Transverse colon (tissue), 4 donors: ENCODE measurements around the gene KLHL36. TPM values are rescaled to one million over a fixed set of nuclear protein-coding genes. Genes with fewer than 3 reads are reported as not detected.
"Not testable (repeated sequence)": the region's sequence is repeated elsewhere in the genome, so short reads cannot be mapped to it uniquely, and the experiment has no call there.

ENCODE experiments used
- DNase-seq: peaks from one replicate; pipeline ENCODE4 v3.0.0-alpha.2; 2019
- H3K27ac ChIP-seq, 4 donors: fragments of 200-600 bp; sonication (generic); 2 replicates each; pipeline ENCODE4 v1.5.1; 2016 to 2018; ENCODE audit warnings: inconsistent platforms in 4 of 4
- H3K27me3 ChIP-seq: fragments of 200-600 bp; sonication (generic); 2 replicates; pipeline ENCODE4 v1.5.1; 2017; ENCODE audit warnings: inconsistent platforms
- H3K36me3 ChIP-seq, 4 donors: fragments of 200-600 bp; sonication (generic); 2 replicates each; pipeline ENCODE4 v1.5.1; 2017 to 2019; ENCODE audit warnings: inconsistent platforms in 4 of 4
- H3K4me1 ChIP-seq, 4 donors: fragments of 200-600 bp; sonication (generic); 2 replicates each; pipeline ENCODE4 v1.5.1; 2017 to 2020; ENCODE audit warnings: inconsistent platforms in 4 of 4
- H3K4me3 ChIP-seq, 4 donors: fragments of 200-600 bp; sonication (generic); 1 replicate in 1 of 4; 2 replicates in 3 of 4; pipeline versions ENCODE4 v1.5.1 to v1.6.1; 2017 to 2019; ENCODE audit warnings: inconsistent platforms in 4 of 4
- H3K9me3 ChIP-seq, 2 donors: fragments of 200-600 bp; sonication (generic); 2 replicates each; pipeline ENCODE4 v1.5.1; 2017 to 2019; ENCODE audit warnings: inconsistent platforms in 2 of 2
- CTCF ChIP-seq, 5 experiments: fragments of 200-600 bp in 3 of 5; fragments of 450-650 bp in 2 of 5; sonication (generic) in 3 of 5; IDR thresholded peaks; 1 replicate in 2 of 5; 2 replicates in 3 of 5; pipeline ENCODE4 v1.5.1; 2016 to 2017; ENCODE audit warnings: antibody characterized with exemption in 5 of 5, inconsistent platforms in 3 of 5, mild to moderate bottlenecking in 2 of 5, moderate library complexity in 1 of 5
- EP300 ChIP-seq: sonication (generic); formaldehyde crosslinking; IDR thresholded peaks from one replicate; pipeline ENCODE4 v1.6.1; 2017; ENCODE audit warnings: antibody characterized with exemption, low read depth
- POLR2A ChIP-seq: fragments of 450-650 bp; IDR thresholded peaks from one replicate; pipeline ENCODE4 v1.6.1; 2016; ENCODE audit warnings: antibody characterized with exemption, mild to moderate bottlenecking, moderate library complexity
- POLR2AphosphoS5 ChIP-seq, 3 donors: sonication (generic); formaldehyde crosslinking; IDR thresholded peaks; one replicate each; pipeline ENCODE4 v1.6.1; 2016; ENCODE audit warnings: antibody characterized with exemption in 3 of 3
- WGBS, 2 donors: methylation state at CpG; one replicate each; pipeline ENCODE4 v1.1.5; 2018; ENCODE audit warnings: low coverage in 1 of 2; 5-methylcytosine and 5-hydroxymethylcytosine counted together
- in situ Hi-C, 4 donors: fragments of 200-750 bp; cut with MboI; loops; one replicate each; pipeline versions ENCODE4 v1.15.0 to v1.15.1; 2017; ENCODE audit warnings: low sequenced_read_pairs in 3 of 4, low pct_ligation_motif_present in 1 of 4, low pct_unique_long_range_greater_than_20kb in 1 of 4
- intact Hi-C: fragments of 100-400 bp; cut with DNase I; formaldehyde crosslinking; loops from one replicate; pipeline ENCODE4 v1.15.1; 2023; ENCODE audit warnings: low total_unique reads
- total RNA-seq, 4 donors: library from RNA; depleted of rRNA; stranded (reverse); fragments of >200 nt; gene quantifications; one replicate each; pipeline ENCODE4 v1.1.0, GENCODE V29; 2016

KLHL36 gene
- total RNA-seq, 4 donors from 2014 or later, result 38.0 to 75.5 (median 66.7) TPM

- no peaks in the 10 kb centered on the region for H3K9me3 ChIP-seq
- intact Hi-C loops (no loop called here), in situ Hi-C loops (no loop called here)
- H3K36me3 ChIP-seq, result no peaks in the 10 kb centered on the region
- WGBS, 2 donors, result 93 to 100% methylated on average over 3 to 4 of the region's 4 CpGs
- H3K27ac ChIP-seq, result no peak overlapping the region
- no peak for DNase-seq
- H3K4me1 ChIP-seq, result no peaks in the 10 kb centered on the region
- no peaks in the 10 kb centered on the region for H3K27me3 ChIP-seq
- TF ChIP-seq CTCF (IDR thresholded peaks at IDR 0.05) (no peak), POLR2A (no peak), EP300 (no peak), POLR2AphosphoS5 (IDR thresholded peaks at IDR 0.05) (no peak)
- no peak overlapping the region for H3K4me3 ChIP-seq
Measured at GRCh38 chr16:84684592-84684965, 36.3 kb downstream of the KLHL36 start.

GRCh38 chr16:84685210-84685609, 36.9 kb downstream of the KLHL36 start:
- no peak for DNase-seq
- intact Hi-C loops, result no loop called here

DNA sequence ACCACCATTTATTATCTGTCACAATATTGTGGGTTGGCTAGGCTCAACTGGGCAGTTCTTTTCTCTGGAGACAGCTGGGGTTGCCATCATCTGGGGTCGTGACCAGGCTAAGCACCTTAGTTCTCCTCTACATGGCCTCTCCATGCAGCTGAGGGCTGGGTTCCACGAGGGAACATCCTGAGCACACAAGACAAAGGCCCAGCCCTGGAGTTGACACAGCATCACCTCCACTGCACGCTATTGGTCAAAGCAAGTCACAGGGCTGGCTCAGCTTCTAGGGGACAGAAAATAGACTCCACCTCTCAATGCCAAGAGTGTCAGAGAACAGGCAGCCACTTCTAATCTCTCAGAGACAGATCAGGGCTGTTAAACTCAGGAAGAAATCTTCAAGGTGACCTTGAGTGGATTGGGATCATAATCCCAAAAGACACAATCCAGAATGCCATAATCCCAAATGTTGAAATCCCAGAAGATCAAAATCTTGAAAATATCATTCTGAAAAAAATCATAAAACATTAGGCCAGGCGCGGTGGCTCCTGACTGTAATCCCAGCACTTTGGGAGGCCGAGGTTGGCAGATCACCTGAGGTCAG, 38.5 kb downstream of the KLHL36 start:
- no peak for DNase-seq
- intact Hi-C loops, result no loop called here

More at GRCh38 chr16:84685210-84685609, 36.9 kb downstream of the KLHL36 start:
- H3K4me3 ChIP-seq, result no peak overlapping the region
- H3K27me3 ChIP-seq, result no peaks in the 10 kb centered on the region
- no peak overlapping the region for H3K27ac ChIP-seq
- whole genome bisulfite sequencing, 2 donors, result 82% methylated on average over 8 of the region's 8 CpGs; no CpG with 5 or more reads in 1 of the 2 donors
- H3K9me3 ChIP-seq, result no peaks in the 10 kb centered on the region
- TF ChIP-seq EP300 (no peak), POLR2A (no peak)
- H3K36me3 ChIP-seq, result no peaks in the 10 kb centered on the region
- in situ Hi-C loops, result no loop called here
- H3K4me1 ChIP-seq, result no peaks in the 10 kb centered on the region

GRCh38 chr16:84687715-84688114, 39.4 kb downstream of the KLHL36 start:
- in situ Hi-C loops, result no loop called here
- Histone ChIP-seq H3K27ac (no peak overlapping the region), H3K4me1 (no peaks in the 10 kb centered on the region), H3K9me3 (no peaks in the 10 kb centered on the region), H3K27me3 (no peaks in the 10 kb centered on the region), H3K4me3 (no peak overlapping the region), H3K36me3 (no peaks in the 10 kb centered on the region)
- no peak for DNase-seq
- 52 to 76% methylated on average over 5 to 6 of the region's 6 CpGs for WGBS, 2 donors
- TF ChIP-seq POLR2A (no peak), POLR2AphosphoS5 (IDR thresholded peaks at IDR 0.05) (no peak), EP300 (no peak), CTCF (IDR thresholded peaks at IDR 0.05) (no peak)
- intact Hi-C loops, result no loop called here

More for the DNA sequence above, 38.5 kb downstream of the KLHL36 start:
- no peak overlapping the region for H3K4me3 ChIP-seq
- no peaks in the 10 kb centered on the region for H3K36me3 ChIP-seq
- TF ChIP-seq EP300 (no peak), POLR2A (no peak), CTCF (IDR thresholded peaks at IDR 0.05) (no peak), POLR2AphosphoS5 (IDR thresholded peaks at IDR 0.05) (no peak)
- in situ Hi-C loops, result no loop called here
- H3K9me3 ChIP-seq, result no peaks in the 10 kb centered on the region
- H3K27ac ChIP-seq, result no peak overlapping the region
- H3K27me3 ChIP-seq, result no peaks in the 10 kb centered on the region
- 71 to 87% methylated on average over 1 to 6 of the region's 6 CpGs for WGBS, 2 donors
- no peaks in the 10 kb centered on the region for H3K4me1 ChIP-seq

DNA sequence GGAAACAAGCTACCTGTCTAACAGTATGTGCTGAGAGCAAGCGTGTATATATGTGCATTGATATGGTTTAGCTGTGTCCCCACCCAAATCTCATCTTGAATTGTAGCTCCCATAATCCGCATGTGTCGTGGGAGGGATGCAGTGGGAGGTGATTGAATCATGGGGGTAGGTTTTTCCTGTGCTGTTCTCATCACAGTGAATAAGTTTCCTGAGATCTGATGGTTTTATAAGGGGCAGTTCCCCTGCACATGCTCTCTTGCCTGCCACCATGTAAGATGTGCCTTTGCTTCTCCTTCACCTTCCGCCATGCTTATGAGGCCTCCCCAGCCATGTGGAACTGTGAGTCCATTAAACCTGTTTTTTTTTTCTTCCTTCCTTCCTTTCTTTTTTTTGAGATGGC, 39.9 kb downstream of the KLHL36 start:
- H3K9me3 ChIP-seq, H3K4me3 ChIP-seq, H3K27ac ChIP-seq, H3K36me3 ChIP-seq, H3K4me1 ChIP-seq, in situ Hi-C loops, DNase-seq, intact Hi-C loops, H3K27me3 ChIP-seq: not testable (repeated sequence)
- 86 to 98% methylated on average over 1 to 4 of the region's 4 CpGs for WGBS, 2 donors
